NCI-H526 (cell line): ENCODE data around the gene LIFR.
A peak's percentile ranks its signal among the peaks of the same experiment; 100 is the strongest.

Source experiments
- DNase-seq, 2 experiments: peaks; one replicate each; lab custom pipeline; 2025; lab: John Stamatoyannopoulos, UW

The LIFR gene

GRCh38 chr5:38515646-38516045 is 40.8 kb downstream of the LIFR start:
- no peak for DNase-seq

GRCh38 chr5:38515092-38515491 is 41.4 kb downstream of the LIFR start:
- DNase-seq = no peak

- no peak for DNase-seq
Measured at GRCh38 chr5:38509185-38509584, 47.3 kb downstream of the LIFR start.

GRCh38 chr5:38506302-38506701 is 50.1 kb downstream of the LIFR start:
- DNase-seq = no peak

GRCh38 chr5:38500573-38501260 is 55.7 kb downstream of the LIFR start:
- no peak for DNase-seq

GRCh38 chr5:38497946-38498345 is 58.5 kb downstream of the LIFR start:
- no peak for DNase-seq

- no peak for DNase-seq
Measured at GRCh38 chr5:38494763-38495162, 61.7 kb downstream of the LIFR start.

GRCh38 chr5:38494175-38494574 is 62.3 kb downstream of the LIFR start:
- DNase-seq = no peak

GRCh38 chr5:38483805-38484398 is 72.5 kb downstream of the LIFR start:
- DNase-seq = peak in 1 of 2 experiments; percentile 10

GRCh38 chr5:38479315-38479904 is 77.0 kb downstream of the LIFR start:
- DNase-seq = no peak

GRCh38 chr5:38478878-38479277 is 77.6 kb downstream of the LIFR start:
- no peak for DNase-seq

- no peak for DNase-seq
Measured at GRCh38 chr5:38478166-38478565, 78.3 kb downstream of the LIFR start.

- DNase-seq = no peak
Measured at GRCh38 chr5:38473008-38473407, 83.4 kb downstream of the LIFR start.

GRCh38 chr5:38472541-38472940 is 83.9 kb downstream of the LIFR start:
- no peak for DNase-seq

- no peak for DNase-seq
Measured at GRCh38 chr5:38471709-38472108, 84.7 kb downstream of the LIFR start.

GRCh38 chr5:38469707-38470267 is 86.7 kb downstream of the LIFR start:
- no peak for DNase-seq

- no peak for DNase-seq
Measured at GRCh38 chr5:38468978-38469706, 87.3 kb downstream of the LIFR start.

- no peak for DNase-seq
Measured at GRCh38 chr5:38468202-38468673, 88.2 kb downstream of the LIFR start.

GRCh38 chr5:38467353-38468040 is 88.9 kb downstream of the LIFR start:
- no peak for DNase-seq

- DNase-seq = no peak
Measured at GRCh38 chr5:38466424-38467189, 89.8 kb downstream of the LIFR start.
